Measurements from ENCODE around the gene EIF3K.

The EIF3K gene

DNA sequence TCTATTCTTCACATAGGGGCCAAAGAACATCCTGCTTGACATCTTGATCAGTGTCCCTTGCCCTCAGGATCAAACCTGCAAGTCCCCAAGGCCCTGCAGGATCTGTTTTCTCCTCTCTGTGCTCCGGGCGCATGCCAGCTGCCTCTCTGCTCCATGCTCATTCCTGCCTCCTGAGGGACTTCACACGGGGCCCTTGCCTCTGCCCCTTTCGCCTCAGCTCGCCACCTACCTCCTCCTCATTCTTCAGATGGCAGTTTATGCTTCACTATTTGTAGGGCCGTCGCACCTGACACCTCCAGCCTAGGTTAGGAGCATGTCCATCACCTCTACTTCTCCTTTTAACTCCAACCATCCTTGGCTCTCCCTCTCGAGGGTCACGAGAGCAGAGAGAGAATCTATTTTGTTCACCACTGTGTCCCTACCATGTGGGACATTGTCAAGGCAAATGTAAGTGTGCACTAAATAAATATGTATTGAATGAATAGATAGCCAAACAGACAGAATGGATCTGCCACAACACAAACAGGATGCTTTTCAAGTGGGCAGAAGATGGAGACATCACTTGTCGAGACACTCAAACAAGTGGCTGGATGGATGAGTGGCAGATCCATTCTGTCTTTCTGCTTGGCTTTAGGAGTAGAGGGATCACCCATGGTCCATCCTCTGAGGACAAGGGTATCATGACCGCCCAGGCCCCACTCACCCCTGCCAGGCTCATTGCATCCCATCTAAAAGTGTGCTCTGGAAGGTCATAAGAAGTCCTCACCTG is 58.1 kb downstream of the EIF3K start:
- ChIA-PET CTCF (interaction anchor here (1.1 to 1.7 kb wide), 2 partner anchors 10 to 40 kb away, joined by 3 to 4 read pairs; no protein-coding TSS in a partner anchor), POLR2A (no interaction called here)
- TF ChIP-seq, protein P1, sequence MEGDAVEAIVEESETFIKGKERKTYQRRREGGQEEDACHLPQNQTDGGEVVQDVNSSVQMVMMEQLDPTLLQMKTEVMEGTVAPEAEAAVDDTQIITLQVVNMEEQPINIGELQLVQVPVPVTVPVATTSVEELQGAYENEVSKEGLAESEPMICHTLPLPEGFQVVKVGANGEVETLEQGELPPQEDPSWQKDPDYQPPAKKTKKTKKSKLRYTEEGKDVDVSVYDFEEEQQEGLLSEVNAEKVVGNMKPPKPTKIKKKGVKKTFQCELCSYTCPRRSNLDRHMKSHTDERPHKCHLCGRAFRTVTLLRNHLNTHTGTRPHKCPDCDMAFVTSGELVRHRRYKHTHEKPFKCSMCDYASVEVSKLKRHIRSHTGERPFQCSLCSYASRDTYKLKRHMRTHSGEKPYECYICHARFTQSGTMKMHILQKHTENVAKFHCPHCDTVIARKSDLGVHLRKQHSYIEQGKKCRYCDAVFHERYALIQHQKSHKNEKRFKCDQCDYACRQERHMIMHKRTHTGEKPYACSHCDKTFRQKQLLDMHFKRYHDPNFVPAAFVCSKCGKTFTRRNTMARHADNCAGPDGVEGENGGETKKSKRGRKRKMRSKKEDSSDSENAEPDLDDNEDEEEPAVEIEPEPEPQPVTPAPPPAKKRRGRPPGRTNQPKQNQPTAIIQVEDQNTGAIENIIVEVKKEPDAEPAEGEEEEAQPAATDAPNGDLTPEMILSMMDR (IDR thresholded peaks at IDR 0.05; ENCODE audit: control extremely low read depth, extremely low read depth, low read depth, missing control alignments): no peak

DNA sequence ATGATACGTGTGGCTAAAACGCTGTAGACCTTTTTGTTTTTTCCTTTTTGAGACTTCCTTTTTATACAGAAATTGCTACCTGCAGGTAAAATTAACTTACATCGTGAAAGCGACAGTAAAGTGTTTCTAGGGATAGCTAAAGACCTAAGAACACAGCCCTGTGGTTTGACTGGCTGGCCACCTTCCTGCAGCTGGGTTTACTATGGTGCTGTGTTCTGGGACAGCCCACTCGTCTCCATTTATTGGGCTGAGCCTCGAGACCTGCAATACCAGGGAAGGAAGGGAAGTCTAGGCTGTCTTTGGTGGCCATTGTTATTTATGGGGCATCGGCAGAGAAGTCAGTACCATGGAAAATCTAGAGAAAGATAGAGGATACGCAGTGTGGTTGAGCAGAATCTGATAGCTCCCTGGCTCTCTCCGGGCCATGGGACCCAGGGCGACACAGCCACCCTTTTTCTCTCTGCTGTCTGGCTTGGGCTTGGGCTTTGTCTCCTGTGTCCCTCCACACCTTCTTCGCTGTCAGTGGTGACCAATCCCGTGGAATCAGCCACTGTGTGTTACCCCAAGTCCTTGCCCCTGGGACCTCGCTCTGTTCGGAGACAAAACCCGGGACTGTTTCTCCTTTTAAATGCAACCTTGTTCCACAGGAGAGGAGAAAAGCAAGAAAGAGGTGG is 59.4 kb downstream of the EIF3K start:
- ChIA-PET POLR2A (no interaction called here), CTCF (interaction anchor here (0.9 to 1.1 kb wide), 2 partner anchors 11 to 44 kb away, joined by 3 read pairs; no protein-coding TSS in a partner anchor)

More for the DNA sequence above, 58.1 kb downstream of the EIF3K start:
- DNase-seq (ENCODE audit: extremely low spot score): no peak

DNA sequence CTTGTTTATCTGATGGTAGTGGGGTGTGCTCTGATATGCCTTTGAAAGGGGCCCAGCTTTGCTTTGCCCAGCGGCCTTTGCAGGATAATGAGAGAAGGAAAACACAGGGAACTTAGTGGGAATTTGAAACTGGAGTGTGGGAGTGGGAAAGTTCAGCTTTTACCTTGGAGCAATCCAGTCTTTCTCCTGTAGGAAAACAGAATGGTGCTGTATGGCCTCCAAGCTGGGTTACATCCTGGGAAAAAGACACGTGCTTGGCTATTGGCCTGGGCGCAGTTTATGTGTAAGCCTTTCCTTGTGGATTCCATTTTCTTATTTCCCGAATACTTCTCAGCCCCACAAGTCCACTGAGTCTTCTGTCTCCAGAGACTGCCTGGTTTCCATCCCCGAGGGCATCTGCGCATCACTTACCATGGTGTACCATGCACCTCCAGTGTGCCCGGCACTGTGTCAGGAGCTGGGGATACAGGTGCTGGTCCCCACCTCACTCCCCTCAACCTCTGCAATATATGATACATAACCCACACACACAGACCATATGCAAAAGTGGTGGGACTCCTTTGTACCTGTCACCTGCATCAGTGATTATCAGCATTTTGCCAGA is 60.0 kb downstream of the EIF3K start:
- DNase-seq (ENCODE audit: extremely low spot score): no peak
- POLR2A ChIA-PET: no interaction called here
- TF ChIP-seq, protein P1 (IDR thresholded peaks at IDR 0.05; ENCODE audit: control extremely low read depth, extremely low read depth, low read depth, missing control alignments): no peak
- CTCF ChIA-PET: no interaction called here

More for the DNA sequence above, 59.4 kb downstream of the EIF3K start:
- no peak for DNase-seq (ENCODE audit: extremely low spot score)
- TF ChIP-seq, protein P1 (IDR thresholded peaks at IDR 0.05; ENCODE audit: control extremely low read depth, extremely low read depth, low read depth, missing control alignments): no peak

DNA sequence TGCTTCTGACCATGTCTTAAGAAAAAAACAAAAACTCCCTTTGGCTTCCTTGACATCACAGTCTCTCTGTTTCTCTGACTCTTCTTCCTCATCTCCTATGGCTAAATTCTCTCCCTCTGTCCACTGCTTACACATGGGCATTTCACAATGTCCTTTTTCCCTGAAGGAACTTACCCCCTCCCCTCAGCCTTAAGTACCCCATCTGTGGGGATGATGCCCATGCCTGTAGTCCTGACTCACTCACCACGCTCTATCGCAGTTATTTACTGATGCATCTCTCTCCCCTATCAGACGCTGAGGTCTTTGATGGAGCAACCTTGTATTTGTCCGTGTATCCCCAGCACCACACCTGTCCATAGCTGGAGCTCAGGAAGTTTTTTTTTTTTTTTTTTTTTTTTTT is 60.9 kb downstream of the EIF3K start:
- ChIA-PET POLR2A (no interaction called here), CTCF (no interaction called here)
- DNase-seq (ENCODE audit: extremely low spot score): no peak
- TF ChIP-seq, protein P1 (IDR thresholded peaks at IDR 0.05; ENCODE audit: control extremely low read depth, extremely low read depth, low read depth, missing control alignments): no peak

DNA sequence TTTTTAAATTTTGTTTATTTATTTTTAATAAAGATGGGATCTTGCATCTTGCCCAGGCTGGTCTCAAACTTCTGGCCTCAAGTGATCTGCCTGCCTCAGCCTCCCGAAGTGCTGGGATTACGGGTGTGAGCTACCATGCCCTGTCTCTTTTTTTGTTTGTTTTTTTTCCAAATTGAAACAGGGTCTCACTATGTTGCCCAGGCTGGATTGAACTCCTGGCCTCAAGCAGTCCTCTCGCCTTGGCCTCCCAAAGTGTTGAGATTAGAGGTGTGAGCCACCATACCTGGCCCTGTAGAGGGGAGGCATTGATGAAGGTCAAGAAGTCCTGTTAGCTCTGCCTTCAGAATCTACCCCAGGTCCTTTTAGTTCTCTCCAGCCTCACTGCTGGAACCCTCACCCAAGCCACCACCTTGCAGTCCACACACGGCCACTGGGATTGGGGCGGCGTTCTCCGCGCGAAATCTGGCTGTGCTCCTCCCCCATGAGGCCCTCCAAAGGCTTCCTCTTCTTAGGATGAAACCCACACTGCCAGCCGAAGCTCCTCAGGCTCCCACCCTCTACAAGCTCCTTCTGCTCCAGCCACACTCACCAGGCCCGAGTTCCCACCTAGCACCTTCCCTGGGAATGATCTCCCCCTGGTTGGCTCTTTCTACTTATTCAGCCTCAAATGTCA is 63.3 kb downstream of the EIF3K start:
- ChIA-PET CTCF (interaction anchor here (0.7 to 3.0 kb wide), 5 partner anchors 11 to 248 kb away, joined by 3 to 11 read pairs (median 4); partner anchors contain the start of genes MRPS12 and SARS2), POLR2A (interaction anchor here (0.6 kb wide), 1 partner anchor 61 kb away, joined by 3 read pairs; no protein-coding TSS in a partner anchor)
- TF ChIP-seq, protein P1 (IDR thresholded peaks at IDR 0.05; ENCODE audit: control extremely low read depth, extremely low read depth, low read depth, missing control alignments): no peak
- DNase-seq (ENCODE audit: extremely low spot score): no peak

Data from GM10248 (cell line).